Measurements from ENCODE around the gene C6. TPM values are rescaled to one million over a fixed set of nuclear protein-coding genes. Genes with fewer than 3 reads are reported as not detected.
A peak's percentile ranks its signal among the peaks of the same experiment; 100 is the strongest.

The C6 gene
- total and polyA plus RNA-seq, 2 donors (not counting 1 experiment from before 2014, with no cell fraction given) = 0.07 TPM; not detected in 1

DNA sequence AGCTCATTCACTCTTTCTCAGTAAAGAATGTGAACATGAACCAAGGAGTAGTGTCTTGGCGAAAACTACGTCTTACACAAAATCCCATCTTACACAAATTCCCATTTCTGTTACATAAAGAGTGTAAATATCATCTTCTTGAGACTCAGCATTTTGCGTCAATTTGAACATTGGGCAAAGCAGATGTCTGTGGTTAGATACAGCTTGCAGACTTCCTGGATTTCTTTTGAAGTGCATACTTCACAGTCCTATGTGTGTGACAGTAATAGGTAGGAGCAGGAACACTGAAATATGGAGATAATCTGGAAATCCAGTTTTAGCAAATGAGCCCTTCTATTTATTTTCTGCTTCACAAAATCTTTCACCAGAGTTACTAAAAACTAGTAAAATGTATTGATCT lies 58.8 kb downstream of the C6 start:
- H3K4me1 ChIP-seq (ENCODE audit: control insufficient read depth, extremely low read depth, insufficient read depth, low read length) = no peaks in the 10 kb centered on the region
- H3K27ac ChIP-seq (ENCODE audit: insufficient read depth, low read length) = no peak overlapping the region
- no peak overlapping the region for H3K4me2 ChIP-seq (ENCODE audit: extremely low read depth, insufficient read depth, low read length)
- no peak for TF ChIP-seq EZH2 (IDR thresholded peaks at IDR 0.05; ENCODE audit: low read length, missing control alignments)
- no peak for TF ChIP-seq CTCF (conservative IDR thresholded peaks at IDR 0.05 in 1 of 2, IDR thresholded peaks at IDR 0.05 in 1 of 2; ENCODE audit: low read depth in 1 of 2, low read length in 2 of 2)
- H3K79me2 ChIP-seq (ENCODE audit: control insufficient read depth, insufficient read depth, low read length) = no peaks in the 10 kb centered on the region
- H3K9me3 ChIP-seq (ENCODE audit: control insufficient read depth, insufficient read depth, low read depth, low read length) = no peaks in the 10 kb centered on the region
- peak in 1 of 2 donors; percentile 46 for DNase-seq (ENCODE audit: low read depth in 2 of 2)
- H2AFZ ChIP-seq (ENCODE audit: low read length) = no peak overlapping the region
- H3K9ac ChIP-seq (ENCODE audit: insufficient read depth, low read length) = no peak overlapping the region
- no peak overlapping the region for H3K4me3 ChIP-seq (replicated peaks in 1 of 4; ENCODE audit: control extremely low read depth in 1 of 4, insufficient read depth in 1 of 4, low read depth in 3 of 4, low read length in 4 of 4)
- H3K27me3 ChIP-seq (ENCODE audit: control insufficient read depth, insufficient read depth, low read length) = no peaks in the 10 kb centered on the region
- H4K20me1 ChIP-seq (ENCODE audit: control insufficient read depth, extremely low read depth, insufficient read depth, low read length) = no peaks in the 10 kb centered on the region
- no peaks in the 10 kb centered on the region for H3K36me3 ChIP-seq (ENCODE audit: control insufficient read depth, insufficient read depth, low read length)

DNA sequence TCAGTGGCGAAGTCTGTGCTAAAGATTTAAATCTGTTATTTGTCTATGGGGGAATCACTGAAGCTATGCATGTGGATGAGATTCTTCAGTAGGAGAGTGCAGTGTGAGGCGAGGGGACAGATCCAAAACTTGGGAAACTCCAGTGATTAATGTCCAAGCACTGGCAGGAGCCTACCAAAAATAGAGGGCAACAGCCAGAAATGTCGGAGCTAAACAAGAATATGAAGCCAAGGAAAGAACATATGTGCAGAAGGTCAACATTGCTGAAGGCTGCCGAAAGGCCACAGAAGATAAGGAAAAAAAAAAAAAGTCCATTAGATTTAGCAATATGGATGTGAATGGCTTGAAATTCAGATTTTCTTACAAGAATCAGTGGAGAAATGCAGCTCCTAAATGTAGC lies 61.8 kb downstream of the C6 start:
- Histone ChIP-seq H3K4me3 (replicated peaks in 1 of 4; ENCODE audit: control extremely low read depth in 1 of 4, insufficient read depth in 1 of 4, low read depth in 3 of 4, low read length in 4 of 4) (no peak overlapping the region), H4K20me1 (ENCODE audit: control insufficient read depth, extremely low read depth, insufficient read depth, low read length) (no peaks in the 10 kb centered on the region), H3K4me2 (ENCODE audit: extremely low read depth, insufficient read depth, low read length) (no peak overlapping the region), H3K36me3 (ENCODE audit: control insufficient read depth, insufficient read depth, low read length) (no peaks in the 10 kb centered on the region), H3K27me3 (ENCODE audit: control insufficient read depth, insufficient read depth, low read length) (no peaks in the 10 kb centered on the region), H3K27ac (ENCODE audit: insufficient read depth, low read length) (no peak overlapping the region), H2AFZ (ENCODE audit: low read length) (no peak overlapping the region), H3K79me2 (ENCODE audit: control insufficient read depth, insufficient read depth, low read length) (no peaks in the 10 kb centered on the region), H3K4me1 (ENCODE audit: control insufficient read depth, extremely low read depth, insufficient read depth, low read length) (no peaks in the 10 kb centered on the region), H3K9ac (ENCODE audit: insufficient read depth, low read length) (no peak overlapping the region), H3K9me3 (ENCODE audit: control insufficient read depth, insufficient read depth, low read depth, low read length) (no peaks in the 10 kb centered on the region)
- peak in 1 of 2 donors; percentile 67 for DNase-seq (ENCODE audit: low read depth in 2 of 2)
- TF ChIP-seq CTCF (conservative IDR thresholded peaks at IDR 0.05 in 1 of 2, IDR thresholded peaks at IDR 0.05 in 1 of 2; ENCODE audit: low read depth in 1 of 2, low read length in 2 of 2) (no peak), EZH2 (IDR thresholded peaks at IDR 0.05; ENCODE audit: low read length, missing control alignments) (no peak)

GRCh38 chr5:41148448-41148847 lies 64.9 kb downstream of the C6 start:
- DNase-seq (ENCODE audit: low read depth in 2 of 2) = no peak

More at GRCh38 chr5:41148448-41148847, 64.9 kb downstream of the C6 start:
- no peaks in the 10 kb centered on the region for H3K36me3 ChIP-seq (ENCODE audit: control insufficient read depth, insufficient read depth, low read length)
- no peak overlapping the region for H3K27ac ChIP-seq (ENCODE audit: insufficient read depth, low read length)
- H3K9me3 ChIP-seq (ENCODE audit: control insufficient read depth, insufficient read depth, low read depth, low read length) = no peaks in the 10 kb centered on the region
- no peak overlapping the region for H3K4me3 ChIP-seq (replicated peaks in 1 of 4; ENCODE audit: control extremely low read depth in 1 of 4, insufficient read depth in 1 of 4, low read depth in 3 of 4, low read length in 4 of 4)
- TF ChIP-seq EZH2 (IDR thresholded peaks at IDR 0.05; ENCODE audit: low read length, missing control alignments) (no peak), CTCF (conservative IDR thresholded peaks at IDR 0.05 in 1 of 2, IDR thresholded peaks at IDR 0.05 in 1 of 2; ENCODE audit: low read depth in 1 of 2, low read length in 2 of 2) (no peak)
- no peak overlapping the region for H3K4me2 ChIP-seq (ENCODE audit: extremely low read depth, insufficient read depth, low read length)
- no peaks in the 10 kb centered on the region for H4K20me1 ChIP-seq (ENCODE audit: control insufficient read depth, extremely low read depth, insufficient read depth, low read length)
- H2AFZ ChIP-seq (ENCODE audit: low read length) = no peak overlapping the region
- H3K9ac ChIP-seq (ENCODE audit: insufficient read depth, low read length) = no peak overlapping the region
- no peaks in the 10 kb centered on the region for H3K79me2 ChIP-seq (ENCODE audit: control insufficient read depth, insufficient read depth, low read length)
- H3K4me1 ChIP-seq (ENCODE audit: control insufficient read depth, extremely low read depth, insufficient read depth, low read length) = no peaks in the 10 kb centered on the region
- H3K27me3 ChIP-seq (ENCODE audit: control insufficient read depth, insufficient read depth, low read length) = no peaks in the 10 kb centered on the region

All from fibroblast of lung (primary cell).